HCT116 (cell line): ENCODE results near the gene BRCA2. TPM values are rescaled to one million over a fixed set of nuclear protein-coding genes. Genes with fewer than 3 reads are reported as not detected.

Experiments used
- ATAC-seq: fragments of 200-7000 bp; cut with Tn5 transposase; 2 replicates; pipeline ENCODE4 v1.9.1; 2020; ENCODE audit warnings: mild to moderate bottlenecking, moderate library complexity
- BruUV-seq: library from RNA; stranded (reverse); fragments of 400-500 nt; replicated peaks from 2 replicates; lab custom pipeline; 2021; lab: Mats Ljungman, UMichigan
- CTCF ChIA-PET: fragments of 300-600 bp; sonication (Branson Sonifier 250); formaldehyde crosslinking; loops from one replicate; lab custom pipeline; 2021; ENCODE audit warnings: antibody characterized with exemption; lab: Charles Lee
- POLR2A ChIA-PET: fragments of 300-600, 350-600 bp; sonication (Branson Sonifier 250); formaldehyde crosslinking; loops from one replicate; lab custom pipeline; 2021; ENCODE audit warnings: antibody characterized with exemption; lab: Charles Lee
- RAD21 ChIA-PET, 2 experiments: fragments of 300-600 bp; sonication (Branson Sonifier 250); formaldehyde crosslinking; loops; one replicate each; lab custom pipeline; 2023; ENCODE audit warnings: low total read pairs in 2 of 2; ENCODE audit not compliant: uncharacterized antibody in 2 of 2, unreplicated experiment in 2 of 2, low non-redundant PET in 1 of 2; lab: Charles Lee
- DNase-seq: peaks from one replicate; pipeline ENCODE4 v3.0.0-alpha.2; 2010; ENCODE audit warnings: low read depth, low spot score
- H2AFZ ChIP-seq: fragments of 200-600 bp; shearing (Covaris generic), sonication (generic); 2 replicates; pipeline ENCODE4 v1.6.1; 2017; ENCODE audit warnings: low read depth, mixed run types, mixed read lengths, antibody characterized with exemption, low read length; ENCODE audit not compliant: poor library complexity, severe bottlenecking
- H3K27ac ChIP-seq: 2 replicates; pipeline ENCODE4 v1.5.1; 2012; ENCODE audit warnings: low read depth, low read length
- H3K27me3 ChIP-seq: fragments of 200-600 bp; sonication (generic); 2 replicates; pipeline ENCODE4 v1.6.1; 2016; ENCODE audit warnings: mixed run types, low read length, mixed read lengths; ENCODE audit not compliant: insufficient read depth
- H3K36me3 ChIP-seq, 2 experiments: fragments of 200-500 bp in 1 of 2; fragments of 200-600 bp in 1 of 2; sonication (Bioruptor generic) in 1 of 2; sonication (generic) in 1 of 2; 2 replicates each; pipeline versions ENCODE4 v1.5.1 to v1.6.1; 2014 to 2016; ENCODE audit warnings: low read length in 2 of 2, inconsistent platforms in 1 of 2, mixed read lengths in 1 of 2, mixed run types in 1 of 2; ENCODE audit not compliant: insufficient read depth in 2 of 2, control insufficient read depth in 1 of 2
- H3K4me1 ChIP-seq, 2 experiments: fragments of 200-600 bp in 1 of 2; sonication (generic) in 1 of 2; 2 replicates each; pipeline versions ENCODE4 v1.5.1 to v1.6.1; 2012 to 2017; ENCODE audit warnings: low read length in 2 of 2, inconsistent platforms in 1 of 2, mild to moderate bottlenecking in 1 of 2, mixed read lengths in 1 of 2, mixed run types in 1 of 2, moderate library complexity in 1 of 2; ENCODE audit not compliant: insufficient read depth in 2 of 2, control insufficient read depth in 1 of 2
- H3K4me2 ChIP-seq: fragments of 200-600 bp; sonication (generic); 2 replicates; pipeline ENCODE4 v1.6.1; 2017; ENCODE audit warnings: mixed run types, low read length, mixed read lengths
- H3K4me3 ChIP-seq, 2 experiments: fragments of 200-600 bp in 1 of 2; sonication (generic) in 1 of 2; replicated peaks in 1 of 2; 2 replicates each; pipeline ENCODE4 v1.5.1; 2011 to 2016; ENCODE audit warnings: low read length in 2 of 2, control low read depth in 1 of 2, low read depth in 1 of 2, mild to moderate bottlenecking in 1 of 2, mixed read lengths in 1 of 2, mixed run types in 1 of 2
- H3K79me2 ChIP-seq: fragments of 200-600 bp; sonication (generic); 2 replicates; pipeline ENCODE4 v1.6.1; 2017; ENCODE audit warnings: mild to moderate bottlenecking, mixed run types, low read length, moderate library complexity, mixed read lengths; ENCODE audit not compliant: insufficient read depth
- H3K9ac ChIP-seq: fragments of 200-600 bp; sonication (generic); 2 replicates; pipeline ENCODE4 v1.6.1; 2016; ENCODE audit warnings: low read length, mixed read lengths
- H3K9me2 ChIP-seq: fragments of 200-600 bp; sonication (generic), shearing (Covaris generic); 2 replicates; pipeline ENCODE4 v1.6.1; 2017; ENCODE audit warnings: mixed run types, mild to moderate bottlenecking, moderate library complexity; ENCODE audit not compliant: insufficient read depth
- H3K9me3 ChIP-seq, 2 experiments: fragments of 200-500 bp in 1 of 2; fragments of 200-600 bp in 1 of 2; sonication (Bioruptor generic) in 1 of 2; sonication (generic) in 1 of 2; 2 replicates each; pipeline ENCODE4 v1.6.1; 2014 to 2017; ENCODE audit warnings: low read length in 2 of 2, mixed read lengths in 2 of 2, inconsistent platforms in 1 of 2, low read depth in 1 of 2, mild to moderate bottlenecking in 1 of 2, mixed run types in 1 of 2, moderate library complexity in 1 of 2; ENCODE audit not compliant: control insufficient read depth in 1 of 2, insufficient read depth in 1 of 2
- H4K20me1 ChIP-seq: fragments of 200-600 bp; sonication (generic), shearing (Covaris generic); 2 replicates; pipeline ENCODE4 v1.6.1; 2017; ENCODE audit warnings: mixed run types, mild to moderate bottlenecking, moderate library complexity; ENCODE audit not compliant: insufficient read depth
- EGR1 ChIP-seq: IDR thresholded peaks from 2 replicates; pipeline ENCODE4 v1.6.1; 2012; ENCODE audit warnings: low read depth
- JUND ChIP-seq: IDR thresholded peaks from 2 replicates; pipeline ENCODE4 v1.6.1; 2012
- SIN3A ChIP-seq: IDR thresholded peaks from 2 replicates; pipeline ENCODE4 v1.6.1; 2012; ENCODE audit warnings: low read depth
- SP1 ChIP-seq: IDR thresholded peaks from 2 replicates; pipeline ENCODE4 v1.6.1; 2012; ENCODE audit warnings: low read depth
- SRF ChIP-seq: IDR thresholded peaks from 2 replicates; pipeline ENCODE4 v1.6.1; 2012; ENCODE audit warnings: low read depth
- ZNF274 ChIP-seq: fragments of 200-500 bp; sonication (Bioruptor generic); IDR thresholded peaks from 2 replicates; pipeline ENCODE4 v1.6.1; 2014; ENCODE audit warnings: mild to moderate bottlenecking, low read depth, low read length, inconsistent platforms
- intact Hi-C: fragments of 100-400 bp; cut with micrococcal nuclease; formaldehyde crosslinking; loops from 2 replicates; pipeline ENCODE4 v1.10.0; 2022
- total RNA-seq: library from RNA; stranded (reverse); gene quantifications from one replicate; pipeline ENCODE4 v1.2.1, GENCODE V29; 2021; ENCODE audit not compliant: unreplicated experiment
- TF ChIP-seq, protein P1 (sequence below): IDR thresholded peaks from 2 replicates; pipeline ENCODE4 v1.6.1; 2011; ENCODE audit warnings: mild to moderate bottlenecking, low read length, moderate library complexity; ENCODE audit not compliant: insufficient replicate concordance; ENCODE audit errors: extremely low read depth

Gene BRCA2
- total RNA-seq, 1 experiment from 2014 or later, result 14.2 TPM

GRCh38 chr13:32448972-32449371 lies 133.7 kb downstream of the BRCA2 start:
- H3K27me3 ChIP-seq, result no peaks in the 10 kb centered on the region
- no peaks in the 10 kb centered on the region for H3K4me1 ChIP-seq
- ChIA-PET POLR2A (interaction anchor here (1.0 kb wide), 1 partner anchor 9 kb away, joined by 3 read pairs; no protein-coding TSS in a partner anchor), CTCF (no interaction called here), RAD21 (no interaction called here)
- BruUV-seq, result no TSS peak
- ATAC-seq (no peak), DNase-seq (no peak)
- no peaks in the 10 kb centered on the region for H3K9me2 ChIP-seq
- no peaks in the 10 kb centered on the region for H3K36me3 ChIP-seq
- no peak overlapping the region for H2AFZ ChIP-seq
- H4K20me1 ChIP-seq, result no peaks in the 10 kb centered on the region
- H3K4me2 ChIP-seq, result no peak overlapping the region
- H3K27ac ChIP-seq, result no peak overlapping the region
- H3K9me3 ChIP-seq, result no peaks in the 10 kb centered on the region
- intact Hi-C loops, result no loop called here
- no peak overlapping the region for H3K4me3 ChIP-seq
- H3K79me2 ChIP-seq, result no peaks in the 10 kb centered on the region
- no peak overlapping the region for H3K9ac ChIP-seq
- TF ChIP-seq SRF (no peak), JUND (no peak), ZNF274 (no peak), EGR1 (no peak), SIN3A (no peak), SP1 (no peak)
- TF ChIP-seq, protein P1, sequence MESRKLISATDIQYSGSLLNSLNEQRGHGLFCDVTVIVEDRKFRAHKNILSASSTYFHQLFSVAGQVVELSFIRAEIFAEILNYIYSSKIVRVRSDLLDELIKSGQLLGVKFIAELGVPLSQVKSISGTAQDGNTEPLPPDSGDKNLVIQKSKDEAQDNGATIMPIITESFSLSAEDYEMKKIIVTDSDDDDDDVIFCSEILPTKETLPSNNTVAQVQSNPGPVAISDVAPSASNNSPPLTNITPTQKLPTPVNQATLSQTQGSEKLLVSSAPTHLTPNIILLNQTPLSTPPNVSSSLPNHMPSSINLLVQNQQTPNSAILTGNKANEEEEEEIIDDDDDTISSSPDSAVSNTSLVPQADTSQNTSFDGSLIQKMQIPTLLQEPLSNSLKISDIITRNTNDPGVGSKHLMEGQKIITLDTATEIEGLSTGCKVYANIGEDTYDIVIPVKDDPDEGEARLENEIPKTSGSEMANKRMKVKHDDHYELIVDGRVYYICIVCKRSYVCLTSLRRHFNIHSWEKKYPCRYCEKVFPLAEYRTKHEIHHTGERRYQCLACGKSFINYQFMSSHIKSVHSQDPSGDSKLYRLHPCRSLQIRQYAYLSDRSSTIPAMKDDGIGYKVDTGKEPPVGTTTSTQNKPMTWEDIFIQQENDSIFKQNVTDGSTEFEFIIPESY, result no peak

Other genes starting within 250 kb of the BRCA2 start
- 0.15 TPM for gene ZAR1L, start 145 bp upstream of the BRCA2 start, total RNA-seq
- 1.1 TPM for gene N4BP2L1, start 112.6 kb downstream of the BRCA2 start, total RNA-seq
- 92.7 TPM for gene N4BP2L2, start 223.3 kb downstream of the BRCA2 start, total RNA-seq